Measurements from ENCODE around the gene AFF4.

- no peak for TF ChIP-seq EZH2 (IDR thresholded peaks at IDR 0.05; ENCODE audit: borderline replicate concordance, insufficient read depth, low read depth, low read length, poor library complexity, severe bottlenecking)
- no peak for TF ChIP-seq CTCF (IDR thresholded peaks at IDR 0.05)
Observed at GRCh38 chr5:132909702-132910101, 53.7 kb downstream of the AFF4 start.

Data from B cell (primary cell).